ENCODE data around the gene UBTD2.

Gene UBTD2

GRCh38 chr5:172166030-172166826 lies 117.3 kb downstream of the UBTD2 start:
- no peak for DNase-seq

GRCh38 chr5:172165465-172165864 lies 118.1 kb downstream of the UBTD2 start:
- DNase-seq: no peak

- no peak for DNase-seq
These were observed 118.8 kb downstream of the UBTD2 start for GRCh38 chr5:172164769-172165212.

DNA sequence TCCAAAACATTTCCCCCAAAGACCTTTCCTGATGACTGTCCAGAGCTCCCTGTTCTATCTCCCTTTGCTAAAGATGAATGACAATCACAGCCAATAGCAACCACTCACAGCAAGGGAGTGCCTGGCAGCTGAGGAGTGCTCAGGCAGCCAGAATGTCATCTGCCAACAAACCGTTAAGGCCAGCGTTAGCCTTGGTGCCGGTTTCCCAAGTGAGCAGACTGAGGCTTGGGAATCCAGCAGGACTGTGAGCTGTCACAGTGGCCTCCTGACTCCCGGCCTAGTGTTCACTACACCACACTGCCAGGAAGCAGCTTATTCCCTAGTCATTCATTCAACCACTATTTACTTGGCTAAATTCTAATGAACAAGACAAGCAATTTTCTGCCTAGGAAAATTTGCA lies 120.2 kb downstream of the UBTD2 start:
- no peak for DNase-seq

DNA sequence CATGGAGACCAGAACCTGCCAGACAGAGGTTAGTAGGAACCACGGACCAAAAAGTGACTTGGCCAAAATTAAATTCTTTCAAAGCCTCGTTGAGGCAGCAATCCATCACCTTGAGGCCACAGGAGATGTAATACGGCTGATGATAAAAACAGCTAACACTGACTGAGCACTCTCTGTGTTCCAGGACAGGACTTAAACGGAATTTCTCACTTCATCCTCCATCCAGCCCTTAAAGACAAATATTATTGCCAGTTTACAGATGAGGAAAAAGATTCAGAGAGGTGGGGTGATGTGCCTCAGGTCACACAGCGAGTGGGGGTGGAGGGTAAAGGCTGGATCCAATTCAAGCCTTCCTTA lies 120.6 kb downstream of the UBTD2 start:
- no peak for DNase-seq

GRCh38 chr5:172162323-172162986 lies 121.1 kb downstream of the UBTD2 start:
- no peak for DNase-seq

DNA sequence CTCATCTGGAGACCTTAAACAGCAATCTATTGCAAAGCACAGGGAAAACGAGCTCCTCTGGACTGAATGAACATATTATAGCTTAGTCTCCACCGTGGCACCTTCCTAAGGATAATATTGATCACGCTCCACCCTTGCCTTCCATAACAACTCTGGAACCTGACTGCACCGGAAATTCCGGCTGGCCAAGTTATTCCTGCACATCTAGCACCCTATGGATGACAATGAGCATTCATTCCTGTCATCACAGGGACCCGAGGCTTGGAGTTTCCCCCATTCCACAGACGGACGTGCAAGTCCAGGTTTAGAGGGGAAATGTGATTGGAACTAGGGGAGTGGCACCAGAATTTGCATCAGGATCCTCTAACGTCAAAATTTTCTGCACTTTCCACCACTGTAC lies 123.1 kb downstream of the UBTD2 start:
- no peak for DNase-seq
